Astrocyte (in vitro differentiated cells and primary cell): ENCODE results near the gene SLC5A2. TPM values are rescaled to one million over a fixed set of nuclear protein-coding genes. Genes with fewer than 3 reads are reported as not detected.
"Not testable (repeated sequence)": the region's sequence is repeated elsewhere in the genome, so short reads cannot be mapped to it uniquely, and the experiment has no call there.

ENCODE experiments used
- DNase-seq: peaks from one replicate; pipeline ENCODE4 v3.0.0-alpha.2; 2010; ENCODE audit warnings: low read depth
- FAIRE-seq: peaks from 2 replicates; lab custom pipeline; 2011; peaks lifted over from hg19 to GRCh38; lab: Jason Lieb, UNC
- H2AFZ ChIP-seq: 2 replicates; pipeline ENCODE4 v1.6.0; 2012; ENCODE audit warnings: low read depth, low read length, inconsistent platforms
- H3K27ac ChIP-seq: 2 replicates; pipeline ENCODE4 v1.5.1; 2011; ENCODE audit warnings: low read depth, low read length, inconsistent platforms
- H3K27me3 ChIP-seq: 2 replicates; pipeline ENCODE4 v1.6.0; 2011; ENCODE audit warnings: low read length, inconsistent platforms; ENCODE audit not compliant: insufficient read depth
- H3K36me3 ChIP-seq: 2 replicates; pipeline ENCODE4 v1.5.1; 2011; ENCODE audit warnings: low read length, inconsistent platforms; ENCODE audit not compliant: insufficient read depth
- H3K4me1 ChIP-seq: 2 replicates; pipeline ENCODE4 v1.5.1; 2011; ENCODE audit warnings: low read length, inconsistent platforms; ENCODE audit not compliant: insufficient read depth
- H3K4me2 ChIP-seq: 2 replicates; pipeline ENCODE4 v1.6.0; 2012; ENCODE audit warnings: low read length, inconsistent platforms
- H3K4me3 ChIP-seq: 2 replicates; pipeline ENCODE4 v1.5.1; 2011; ENCODE audit warnings: low read depth, mild to moderate bottlenecking, low read length, inconsistent platforms; ENCODE audit not compliant: insufficient read depth
- H3K79me2 ChIP-seq: 2 replicates; pipeline ENCODE4 v1.6.0; 2012; ENCODE audit warnings: mild to moderate bottlenecking, low read length, inconsistent platforms; ENCODE audit not compliant: insufficient read depth
- H3K9ac ChIP-seq: 2 replicates; pipeline ENCODE4 v1.6.0; 2012; ENCODE audit warnings: mild to moderate bottlenecking, low read length, inconsistent platforms
- H3K9me3 ChIP-seq: 2 replicates; pipeline ENCODE4 v1.5.1; 2012; ENCODE audit warnings: low read depth, mild to moderate bottlenecking, low read length, inconsistent platforms; ENCODE audit not compliant: insufficient read depth
- H4K20me1 ChIP-seq: 2 replicates; pipeline ENCODE4 v1.6.0; 2012; ENCODE audit warnings: low read length, inconsistent platforms; ENCODE audit not compliant: insufficient read depth
- H3K27ac Mint-ChIP-seq: one replicate; pipeline ENCODE4 v1.8.0; 2021; ENCODE audit warnings: mild to moderate bottlenecking, mixed read lengths; ENCODE audit not compliant: unreplicated experiment
- H3K27me3 Mint-ChIP-seq: one replicate; pipeline ENCODE4 v1.8.0; 2021; ENCODE audit warnings: low read depth, mixed read lengths; ENCODE audit not compliant: unreplicated experiment
- H3K36me3 Mint-ChIP-seq: one replicate; pipeline ENCODE4 v1.8.0; 2021; ENCODE audit warnings: low read depth, mixed read lengths; ENCODE audit not compliant: unreplicated experiment
- H3K4me1 Mint-ChIP-seq: one replicate; pipeline ENCODE4 v1.8.0; 2021; ENCODE audit warnings: low read depth, mixed read lengths; ENCODE audit not compliant: unreplicated experiment
- H3K4me3 Mint-ChIP-seq: one replicate; pipeline ENCODE4 v1.8.0; 2021; ENCODE audit warnings: mild to moderate bottlenecking, moderate library complexity, mixed read lengths; ENCODE audit not compliant: unreplicated experiment
- H3K9me3 Mint-ChIP-seq: one replicate; pipeline ENCODE4 v1.8.0; 2021; ENCODE audit warnings: mild to moderate bottlenecking, mixed read lengths; ENCODE audit not compliant: unreplicated experiment
- CTCF ChIP-seq: IDR thresholded peaks from 2 replicates; pipeline ENCODE4 v1.5.1; 2011; ENCODE audit warnings: low read depth, mild to moderate bottlenecking, inconsistent platforms, low read length, moderate library complexity; ENCODE audit not compliant: insufficient read depth
- EZH2 ChIP-seq: IDR thresholded peaks from 2 replicates; pipeline ENCODE4 v1.6.1; 2012; ENCODE audit warnings: mild to moderate bottlenecking, low read length, inconsistent platforms; ENCODE audit not compliant: insufficient read depth
- total RNA-seq: library from RNA; stranded (reverse); gene quantifications from 2 replicates; pipeline ENCODE4 v1.2.1, GENCODE V29; 2021

The SLC5A2 gene
- total RNA-seq, 1 donor from 2014 or later = not detected

GRCh38 chr16:31535737-31536136, 52.8 kb downstream of the SLC5A2 start:
- no peak for TF ChIP-seq CTCF
- TF ChIP-seq EZH2 = no peak
- H3K9me3 Mint-ChIP-seq = peaks cover 20% of the 10 kb centered on the region
- H3K4me1 ChIP-seq = no peaks in the 10 kb centered on the region
- FAIRE-seq (no peak), DNase-seq (no peak)
- peaks cover 16% of the 10 kb centered on the region for H3K27me3 Mint-ChIP-seq
- H3K4me2 ChIP-seq = no peak overlapping the region
- H3K9me3 ChIP-seq = no peaks in the 10 kb centered on the region
- H4K20me1 ChIP-seq = no peaks in the 10 kb centered on the region
- H3K4me1 Mint-ChIP-seq = no peaks in the 10 kb centered on the region
- no peaks in the 10 kb centered on the region for H3K36me3 Mint-ChIP-seq
- H2AFZ ChIP-seq = no peak overlapping the region
- no peak overlapping the region for H3K4me3 ChIP-seq
- no peak overlapping the region for H3K27ac Mint-ChIP-seq
- H3K27ac ChIP-seq = no peak overlapping the region
- no peak overlapping the region for H3K9ac ChIP-seq
- no peaks in the 10 kb centered on the region for H3K36me3 ChIP-seq
- no peak overlapping the region for H3K4me3 Mint-ChIP-seq
- H3K79me2 ChIP-seq = no peaks in the 10 kb centered on the region
- peaks cover 4% of the 10 kb centered on the region for H3K27me3 ChIP-seq

- Histone ChIP-seq H3K79me2 (no peaks in the 10 kb centered on the region), H3K4me3 (no peak overlapping the region), H4K20me1 (no peaks in the 10 kb centered on the region), H3K9me3 (no peaks in the 10 kb centered on the region), H3K4me1 (no peaks in the 10 kb centered on the region), H3K9ac (no peak overlapping the region), H3K27me3 (peaks cover 4% of the 10 kb centered on the region), H3K27ac (no peak overlapping the region), H2AFZ (peak overlapping the region; percentile 52), H3K4me2 (peak overlapping the region; percentile 69), H3K36me3 (no peaks in the 10 kb centered on the region)
- Mint-ChIP-seq H3K36me3 (no peaks in the 10 kb centered on the region), H3K27me3 (peaks cover 16% of the 10 kb centered on the region), H3K9me3 (peaks cover 20% of the 10 kb centered on the region), H3K27ac (no peak overlapping the region), H3K4me1 (no peaks in the 10 kb centered on the region), H3K4me3 (no peak overlapping the region)
- no peak for TF ChIP-seq EZH2
- no peak for TF ChIP-seq CTCF
- DNase-seq (no peak), FAIRE-seq (no peak)
These were observed 54.0 kb downstream of the SLC5A2 start for GRCh38 chr16:31536804-31537361.

- H3K4me1 ChIP-seq = no peaks in the 10 kb centered on the region
- H3K9me3 ChIP-seq = no peaks in the 10 kb centered on the region
- H3K9ac ChIP-seq = no peak overlapping the region
- no peak overlapping the region for H3K27ac ChIP-seq
- peaks cover 20% of the 10 kb centered on the region for H3K9me3 Mint-ChIP-seq
- peak overlapping the region; percentile 52 for H2AFZ ChIP-seq
- H3K27me3 Mint-ChIP-seq = peaks cover 16% of the 10 kb centered on the region
- H3K36me3 ChIP-seq = no peaks in the 10 kb centered on the region
- TF ChIP-seq CTCF = no peak
- TF ChIP-seq EZH2 = peak; percentile 74
- H3K36me3 Mint-ChIP-seq = no peaks in the 10 kb centered on the region
- DNase-seq (no peak), FAIRE-seq (no peak)
- peak overlapping the region; percentile 69 for H3K4me2 ChIP-seq
- no peaks in the 10 kb centered on the region for H3K4me1 Mint-ChIP-seq
- peaks cover 4% of the 10 kb centered on the region for H3K27me3 ChIP-seq
- H3K27ac Mint-ChIP-seq = no peak overlapping the region
- no peak overlapping the region for H3K4me3 Mint-ChIP-seq
- peak overlapping the region; percentile 10 for H3K4me3 ChIP-seq
- H3K79me2 ChIP-seq = no peaks in the 10 kb centered on the region
- no peaks in the 10 kb centered on the region for H4K20me1 ChIP-seq
These were observed 54.7 kb downstream of the SLC5A2 start for GRCh38 chr16:31537362-31538242.

- not testable (repeated sequence) for H3K36me3 Mint-ChIP-seq, H4K20me1 ChIP-seq, H3K9ac ChIP-seq, H3K4me1 Mint-ChIP-seq, H3K4me3 ChIP-seq, FAIRE-seq, H3K4me1 ChIP-seq, H3K27ac ChIP-seq, H3K36me3 ChIP-seq, H3K9me3 ChIP-seq, H2AFZ ChIP-seq, H3K27me3 ChIP-seq, DNase-seq, H3K4me2 ChIP-seq, H3K27ac Mint-ChIP-seq, H3K79me2 ChIP-seq, H3K4me3 Mint-ChIP-seq
- Mint-ChIP-seq H3K27me3 (peaks cover 14% of the 10 kb centered on the region), H3K9me3 (peaks cover 20% of the 10 kb centered on the region)
These were observed 55.3 kb downstream of the SLC5A2 start for GRCh38 chr16:31538243-31538598.
